ENCODE results near the gene POTEE.
"Not testable (repeated sequence)": the region's sequence is repeated elsewhere in the genome, so short reads cannot be mapped to it uniquely, and the experiment has no call there.

The POTEE gene

DNA sequence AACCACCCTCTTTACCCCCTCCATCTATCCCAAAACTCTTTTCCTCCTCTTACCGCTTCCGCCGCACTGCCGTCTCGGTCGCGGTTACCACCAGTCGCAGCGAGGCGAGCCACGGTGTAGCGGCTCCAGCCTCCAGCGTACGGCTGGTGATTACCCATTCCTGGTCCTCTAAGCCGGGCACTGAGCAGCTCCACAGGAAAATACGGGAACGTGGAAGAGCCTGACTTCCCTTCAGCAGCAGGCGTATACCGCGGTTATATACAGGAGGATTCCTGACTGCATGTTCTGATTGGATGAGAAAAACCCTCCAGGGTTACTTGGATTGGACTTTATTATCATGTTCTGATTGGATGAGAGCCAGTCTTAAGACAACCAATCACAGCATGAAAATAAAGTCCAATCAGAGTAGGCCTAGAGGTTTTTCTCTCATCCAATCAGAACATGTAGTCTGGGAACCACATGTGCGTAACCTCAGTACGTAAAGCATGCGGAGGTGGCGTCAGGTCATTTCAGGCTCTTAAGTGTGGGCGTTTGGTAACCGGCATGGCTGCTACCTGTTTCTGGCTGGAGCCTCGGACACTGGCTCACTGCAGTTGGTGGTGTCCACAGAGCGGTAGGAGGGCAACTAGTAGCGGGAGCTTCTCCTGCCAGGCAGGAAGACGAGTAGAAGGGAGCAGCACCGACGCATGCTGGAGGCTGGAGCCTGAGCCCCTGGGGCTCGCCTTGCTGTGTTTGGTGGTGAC, at the start of gene POTEE:
POTEE (plus strand) TSS at position 507 of the 743 bp plus-strand sequence. CDS start 8,867 bp downstream, outside the sequence.
- not testable (repeated sequence) for H4K20me1 ChIP-seq (ENCODE audit: insufficient read depth, low read length); H3K9me3 ChIP-seq (ENCODE audit: insufficient read depth, low read length, severe bottlenecking); H3K79me2 ChIP-seq (ENCODE audit: insufficient read depth, low read length); H3K4me1 ChIP-seq (ENCODE audit: insufficient read depth, low read length); H2AFZ ChIP-seq (ENCODE audit: low read depth, low read length); H3K27me3 ChIP-seq (ENCODE audit: insufficient read depth, low read length, poor library complexity); H3K4me3 ChIP-seq (ENCODE audit: low read depth in 1 of 2, low read length in 2 of 2); H3K4me2 ChIP-seq (ENCODE audit: insufficient read depth, low read length); H3K36me3 ChIP-seq (ENCODE audit: insufficient read depth, low read length); H3K27ac ChIP-seq (ENCODE audit: low read length); H3K9ac ChIP-seq (ENCODE audit: low read depth, low read length); DNase-seq; ATAC-seq (ENCODE audit: insufficient read depth, low read depth)

- not testable (repeated sequence) for DNase-seq; H3K27me3 ChIP-seq (ENCODE audit: insufficient read depth, low read length, poor library complexity); H2AFZ ChIP-seq (ENCODE audit: low read depth, low read length); H3K79me2 ChIP-seq (ENCODE audit: insufficient read depth, low read length); H3K4me1 ChIP-seq (ENCODE audit: insufficient read depth, low read length); ATAC-seq (ENCODE audit: insufficient read depth, low read depth); H3K27ac ChIP-seq (ENCODE audit: low read length); H3K9me3 ChIP-seq (ENCODE audit: insufficient read depth, low read length, severe bottlenecking); H3K36me3 ChIP-seq (ENCODE audit: insufficient read depth, low read length); H3K9ac ChIP-seq (ENCODE audit: low read depth, low read length); H4K20me1 ChIP-seq (ENCODE audit: insufficient read depth, low read length); H3K4me3 ChIP-seq (ENCODE audit: low read depth in 1 of 2, low read length in 2 of 2); H3K4me2 ChIP-seq (ENCODE audit: insufficient read depth, low read length)
Observed at GRCh38 chr2:131165562-131165961, 43.8 kb upstream of the POTEE start.

GRCh38 chr2:131168538-131168937, 40.8 kb upstream of the POTEE start:
- no peak overlapping the region for H2AFZ ChIP-seq (ENCODE audit: low read depth, low read length)
- no peak for TF ChIP-seq EZH2 (IDR thresholded peaks at IDR 0.05; ENCODE audit: borderline replicate concordance, low read depth, low read length, severe bottlenecking)
- TF ChIP-seq, protein P1, sequence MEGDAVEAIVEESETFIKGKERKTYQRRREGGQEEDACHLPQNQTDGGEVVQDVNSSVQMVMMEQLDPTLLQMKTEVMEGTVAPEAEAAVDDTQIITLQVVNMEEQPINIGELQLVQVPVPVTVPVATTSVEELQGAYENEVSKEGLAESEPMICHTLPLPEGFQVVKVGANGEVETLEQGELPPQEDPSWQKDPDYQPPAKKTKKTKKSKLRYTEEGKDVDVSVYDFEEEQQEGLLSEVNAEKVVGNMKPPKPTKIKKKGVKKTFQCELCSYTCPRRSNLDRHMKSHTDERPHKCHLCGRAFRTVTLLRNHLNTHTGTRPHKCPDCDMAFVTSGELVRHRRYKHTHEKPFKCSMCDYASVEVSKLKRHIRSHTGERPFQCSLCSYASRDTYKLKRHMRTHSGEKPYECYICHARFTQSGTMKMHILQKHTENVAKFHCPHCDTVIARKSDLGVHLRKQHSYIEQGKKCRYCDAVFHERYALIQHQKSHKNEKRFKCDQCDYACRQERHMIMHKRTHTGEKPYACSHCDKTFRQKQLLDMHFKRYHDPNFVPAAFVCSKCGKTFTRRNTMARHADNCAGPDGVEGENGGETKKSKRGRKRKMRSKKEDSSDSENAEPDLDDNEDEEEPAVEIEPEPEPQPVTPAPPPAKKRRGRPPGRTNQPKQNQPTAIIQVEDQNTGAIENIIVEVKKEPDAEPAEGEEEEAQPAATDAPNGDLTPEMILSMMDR (IDR thresholded peaks at IDR 0.05; ENCODE audit: borderline replicate concordance, extremely low read depth, low read length, poor library complexity, severe bottlenecking): no peak

GRCh38 chr2:131178050-131178449, 31.3 kb upstream of the POTEE start:
- not testable (repeated sequence) for H3K4me3 ChIP-seq (ENCODE audit: low read depth in 1 of 2, low read length in 2 of 2); H3K4me1 ChIP-seq (ENCODE audit: insufficient read depth, low read length); H3K4me2 ChIP-seq (ENCODE audit: insufficient read depth, low read length); H3K36me3 ChIP-seq (ENCODE audit: insufficient read depth, low read length); H2AFZ ChIP-seq (ENCODE audit: low read depth, low read length); H3K9ac ChIP-seq (ENCODE audit: low read depth, low read length); ATAC-seq (ENCODE audit: insufficient read depth, low read depth); H3K79me2 ChIP-seq (ENCODE audit: insufficient read depth, low read length); H4K20me1 ChIP-seq (ENCODE audit: insufficient read depth, low read length); DNase-seq; H3K27ac ChIP-seq (ENCODE audit: low read length); H3K27me3 ChIP-seq (ENCODE audit: insufficient read depth, low read length, poor library complexity); H3K9me3 ChIP-seq (ENCODE audit: insufficient read depth, low read length, severe bottlenecking)

More at GRCh38 chr2:131168538-131168937, 40.8 kb upstream of the POTEE start:
- no peak overlapping the region for H3K9ac ChIP-seq (ENCODE audit: low read depth, low read length)
- H3K36me3 ChIP-seq (ENCODE audit: insufficient read depth, low read length): no peaks in the 10 kb centered on the region
- DNase-seq (no peak), ATAC-seq (ENCODE audit: insufficient read depth, low read depth) (no peak)
- H3K4me3 ChIP-seq (ENCODE audit: low read depth in 1 of 2, low read length in 2 of 2): no peak overlapping the region
- H3K27me3 ChIP-seq (ENCODE audit: insufficient read depth, low read length, poor library complexity): no peaks in the 10 kb centered on the region
- no peaks in the 10 kb centered on the region for H3K4me1 ChIP-seq (ENCODE audit: insufficient read depth, low read length)
- H3K9me3 ChIP-seq (ENCODE audit: insufficient read depth, low read length, severe bottlenecking): no peaks in the 10 kb centered on the region
- no peak overlapping the region for H3K27ac ChIP-seq (ENCODE audit: low read length)
- no peaks in the 10 kb centered on the region for H3K79me2 ChIP-seq (ENCODE audit: insufficient read depth, low read length)
- H4K20me1 ChIP-seq (ENCODE audit: insufficient read depth, low read length): no peaks in the 10 kb centered on the region
- no peak overlapping the region for H3K4me2 ChIP-seq (ENCODE audit: insufficient read depth, low read length)

GRCh38 chr2:131178721-131179418, 30.5 kb upstream of the POTEE start:
- not testable (repeated sequence) for H3K9me3 ChIP-seq (ENCODE audit: insufficient read depth, low read length, severe bottlenecking); H3K4me2 ChIP-seq (ENCODE audit: insufficient read depth, low read length); DNase-seq; H2AFZ ChIP-seq (ENCODE audit: low read depth, low read length); H3K9ac ChIP-seq (ENCODE audit: low read depth, low read length); ATAC-seq (ENCODE audit: insufficient read depth, low read depth); H3K4me1 ChIP-seq (ENCODE audit: insufficient read depth, low read length); H3K36me3 ChIP-seq (ENCODE audit: insufficient read depth, low read length); H4K20me1 ChIP-seq (ENCODE audit: insufficient read depth, low read length); H3K4me3 ChIP-seq (ENCODE audit: low read depth in 1 of 2, low read length in 2 of 2); H3K79me2 ChIP-seq (ENCODE audit: insufficient read depth, low read length); H3K27ac ChIP-seq (ENCODE audit: low read length); H3K27me3 ChIP-seq (ENCODE audit: insufficient read depth, low read length, poor library complexity)

DNA sequence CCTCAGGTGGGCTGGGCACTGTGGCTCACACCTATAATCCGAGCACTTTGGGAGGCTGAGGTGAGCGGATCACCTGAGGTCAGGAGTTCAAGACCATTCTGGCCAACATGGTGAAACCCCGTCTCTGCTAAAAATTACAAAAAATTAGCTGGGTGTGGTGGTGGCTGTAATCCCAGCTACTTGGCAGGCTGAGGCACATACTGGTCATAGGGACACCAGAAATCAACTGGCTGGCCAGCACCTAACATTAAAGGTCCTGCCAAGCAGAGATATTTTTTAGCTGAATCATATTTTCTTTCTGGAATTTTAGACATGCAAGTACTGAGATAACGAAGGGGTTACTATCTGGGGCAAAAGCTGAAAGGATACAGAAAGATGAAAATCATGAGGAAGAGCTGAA, 27.9 kb upstream of the POTEE start:
- not testable (repeated sequence) for H3K36me3 ChIP-seq (ENCODE audit: insufficient read depth, low read length); H3K27ac ChIP-seq (ENCODE audit: low read length); H2AFZ ChIP-seq (ENCODE audit: low read depth, low read length); H4K20me1 ChIP-seq (ENCODE audit: insufficient read depth, low read length); H3K4me3 ChIP-seq (ENCODE audit: low read depth in 1 of 2, low read length in 2 of 2); H3K9ac ChIP-seq (ENCODE audit: low read depth, low read length); H3K79me2 ChIP-seq (ENCODE audit: insufficient read depth, low read length); H3K27me3 ChIP-seq (ENCODE audit: insufficient read depth, low read length, poor library complexity); H3K4me1 ChIP-seq (ENCODE audit: insufficient read depth, low read length); H3K4me2 ChIP-seq (ENCODE audit: insufficient read depth, low read length); H3K9me3 ChIP-seq (ENCODE audit: insufficient read depth, low read length, severe bottlenecking); DNase-seq; ATAC-seq (ENCODE audit: insufficient read depth, low read depth)

GRCh38 chr2:131193421-131193820, 15.9 kb upstream of the POTEE start:
- H3K36me3 ChIP-seq (ENCODE audit: insufficient read depth, low read length); H3K27me3 ChIP-seq (ENCODE audit: insufficient read depth, low read length, poor library complexity): not testable (repeated sequence)

More at GRCh38 chr2:131193421-131193820, 15.9 kb upstream of the POTEE start:
- not testable (repeated sequence) for H3K9me3 ChIP-seq (ENCODE audit: insufficient read depth, low read length, severe bottlenecking); H3K4me2 ChIP-seq (ENCODE audit: insufficient read depth, low read length); H2AFZ ChIP-seq (ENCODE audit: low read depth, low read length); H3K9ac ChIP-seq (ENCODE audit: low read depth, low read length); H4K20me1 ChIP-seq (ENCODE audit: insufficient read depth, low read length); ATAC-seq (ENCODE audit: insufficient read depth, low read depth); H3K79me2 ChIP-seq (ENCODE audit: insufficient read depth, low read length); H3K27ac ChIP-seq (ENCODE audit: low read length); H3K4me1 ChIP-seq (ENCODE audit: insufficient read depth, low read length); H3K4me3 ChIP-seq (ENCODE audit: low read depth in 1 of 2, low read length in 2 of 2)
- DNase-seq: peak; percentile 11

All from DND-41 (cell line).